OCI-LY7 (cell line): ENCODE data around the gene GGTLC1. TPM values are rescaled to one million over a fixed set of nuclear protein-coding genes. Genes with fewer than 3 reads are reported as not detected.

Experiments used
- BruUV-seq: library from RNA; stranded (reverse); fragments of 400-500 nt; replicated peaks from 2 replicates; lab custom pipeline; 2021; lab: Mats Ljungman, UMichigan
- CTCF ChIA-PET: fragments of 300-600 bp; sonication (Branson Sonifier 250); formaldehyde crosslinking; loops from one replicate; lab custom pipeline; 2022; ENCODE audit warnings: antibody characterized with exemption; ENCODE audit not compliant: unreplicated experiment; lab: Charles Lee
- POLR2A ChIA-PET: fragments of 300-600 bp; sonication (Branson Sonifier 250); formaldehyde crosslinking; loops from one replicate; lab custom pipeline; 2022; ENCODE audit warnings: antibody characterized with exemption; lab: Charles Lee
- DNase-seq: peaks from one replicate; pipeline ENCODE4 v3.0.0-alpha.2; 2015; ENCODE audit warnings: low spot score
- H2AFZ ChIP-seq: fragments of 200-600 bp; sonication (generic), shearing (Covaris generic); 2 replicates; pipeline ENCODE4 v1.6.1; 2014; ENCODE audit warnings: mild to moderate bottlenecking, antibody characterized with exemption, low read length, moderate library complexity
- H3K27ac ChIP-seq: fragments of 200-600 bp; sonication (generic); 2 replicates; pipeline ENCODE4 v1.5.1; 2014; ENCODE audit warnings: mixed run types, low read depth, mild to moderate bottlenecking, moderate library complexity, low read length, inconsistent platforms; ENCODE audit not compliant: poor library complexity, severe bottlenecking
- H3K36me3 ChIP-seq: fragments of 200-600 bp; sonication (generic); 2 replicates; pipeline ENCODE4 v1.6.1; 2014; ENCODE audit warnings: mild to moderate bottlenecking, antibody characterized with exemption, low read length, moderate library complexity, mixed read lengths; ENCODE audit not compliant: insufficient read depth
- H3K4me1 ChIP-seq: fragments of 200-600 bp; sonication (generic); 2 replicates; pipeline ENCODE4 v1.5.1; 2014; ENCODE audit warnings: mild to moderate bottlenecking, low read length; ENCODE audit not compliant: insufficient read depth, poor library complexity, severe bottlenecking
- H3K4me2 ChIP-seq: fragments of 200-600 bp; sonication (generic); 2 replicates; pipeline ENCODE4 v1.6.1; 2014; ENCODE audit warnings: mild to moderate bottlenecking, low read length
- H3K4me3 ChIP-seq: fragments of 200-600 bp; sonication (generic); 2 replicates; pipeline ENCODE4 v1.5.1; 2014; ENCODE audit warnings: mild to moderate bottlenecking, low read depth, low read length; ENCODE audit not compliant: poor library complexity, severe bottlenecking
- H3K79me2 ChIP-seq: fragments of 200-600 bp; sonication (generic); 2 replicates; pipeline ENCODE4 v1.6.1; 2016; ENCODE audit warnings: low read depth, mild to moderate bottlenecking, low read length, moderate library complexity, mixed read lengths; ENCODE audit not compliant: insufficient read depth
- H3K9me2 ChIP-seq: fragments of 200-600 bp; sonication (generic); 2 replicates; pipeline ENCODE4 v1.6.1; 2016; ENCODE audit warnings: mild to moderate bottlenecking, low read length, mixed read lengths; ENCODE audit not compliant: insufficient read depth
- H3K9me3 ChIP-seq: fragments of 200-600 bp; sonication (generic); 2 replicates; pipeline ENCODE4 v1.6.1; 2014; ENCODE audit warnings: mild to moderate bottlenecking, mixed run types, low read length, mixed read lengths
- H4K20me1 ChIP-seq: fragments of 200-600 bp; sonication (generic); 2 replicates; pipeline ENCODE4 v1.6.1; 2014; ENCODE audit warnings: mild to moderate bottlenecking, antibody characterized with exemption, low read length, moderate library complexity, mixed read lengths; ENCODE audit not compliant: insufficient read depth
- CTCF ChIP-seq: fragments of 200-600 bp; sonication (generic); conservative IDR thresholded peaks from 2 replicates; pipeline ENCODE4 v1.5.1; 2014; ENCODE audit warnings: mild to moderate bottlenecking, antibody characterized with exemption, low read length, moderate library complexity, mixed read lengths
- EZH2phosphoT487 ChIP-seq: fragments of 200-600 bp; sonication (generic); IDR thresholded peaks from 2 replicates; pipeline ENCODE4 v1.6.1; 2018; ENCODE audit warnings: low read depth, borderline replicate concordance, mild to moderate bottlenecking, mixed run types, antibody characterized with exemption, low read length, moderate library complexity, mixed read lengths
- intact Hi-C: fragments of 100-400 bp; cut with micrococcal nuclease; formaldehyde crosslinking; loops from one replicate; pipeline ENCODE4 v1.10.0; 2022; ENCODE audit not compliant: unreplicated experiment
- total RNA-seq, 2 experiments: library from RNA; depleted of rRNA in 1 of 2; stranded (reverse); fragments of >200 nt in 1 of 2; shearing (Covaris generic) in 1 of 2; gene quantifications; 2 replicates each; pipeline ENCODE4 v1.2.3, GENCODE V29; 2014 to 2022

Gene GGTLC1
- total RNA-seq, 2 experiments from 2014 or later, result not detected

- Histone ChIP-seq H3K9me2 (no peaks in the 10 kb centered on the region), H3K4me3 (no peak overlapping the region), H4K20me1 (no peaks in the 10 kb centered on the region), H2AFZ (no peak overlapping the region), H3K79me2 (no peaks in the 10 kb centered on the region), H3K4me1 (peaks cover 11% of the 10 kb centered on the region), H3K4me2 (peak overlapping the region; percentile 12; the same call in 1 of the 2 replicates), H3K9me3 (no peaks in the 10 kb centered on the region), H3K36me3 (no peaks in the 10 kb centered on the region), H3K27ac (no peak overlapping the region)
- ChIA-PET POLR2A (interaction anchor here (1.1 kb wide), 1 partner anchor 105 kb away, joined by 3 read pairs; no protein-coding TSS in a partner anchor), CTCF (no interaction called here)
- DNase-seq, result peak; percentile 58
- TF ChIP-seq EZH2phosphoT487, result no peak
- no peak for TF ChIP-seq CTCF
- intact Hi-C loops, result no loop called here
- no TSS peak for BruUV-seq
Observed at GRCh38 chr20:24001712-24002405, 13.3 kb upstream of the GGTLC1 start.

GRCh38 chr20:23998844-23999243 lies 10.3 kb upstream of the GGTLC1 start:
- Histone ChIP-seq H3K9me2 (no peaks in the 10 kb centered on the region), H2AFZ (no peak overlapping the region), H3K27ac (no peak overlapping the region), H4K20me1 (no peaks in the 10 kb centered on the region), H3K9me3 (no peaks in the 10 kb centered on the region), H3K4me1 (peaks cover 11% of the 10 kb centered on the region), H3K4me2 (no peak overlapping the region), H3K36me3 (no peaks in the 10 kb centered on the region), H3K4me3 (no peak overlapping the region), H3K79me2 (no peaks in the 10 kb centered on the region)
- DNase-seq, result no peak
- ChIA-PET POLR2A (no interaction called here), CTCF (no interaction called here)
- TF ChIP-seq CTCF (no peak), EZH2phosphoT487 (no peak)
- intact Hi-C loops, result loop anchor here (5.0 kb wide), 3 partner anchors 62 to 202 kb away; no protein-coding TSS in a partner anchor
- no TSS peak for BruUV-seq

- Histone ChIP-seq H3K4me3 (no peak overlapping the region), H2AFZ (no peak overlapping the region), H3K9me2 (no peaks in the 10 kb centered on the region), H3K9me3 (no peaks in the 10 kb centered on the region), H4K20me1 (no peaks in the 10 kb centered on the region), H3K79me2 (no peaks in the 10 kb centered on the region), H3K4me2 (no peak overlapping the region), H3K27ac (no peak overlapping the region), H3K4me1 (peaks cover 11% of the 10 kb centered on the region), H3K36me3 (no peaks in the 10 kb centered on the region)
- CTCF ChIA-PET, result no interaction called here
- no peak for TF ChIP-seq EZH2phosphoT487
- TF ChIP-seq CTCF, result no peak
- no peak for DNase-seq
- POLR2A ChIA-PET, result no interaction called here
- BruUV-seq, result no TSS peak
- intact Hi-C loops, result loop anchor here (5.0 kb wide), 3 partner anchors 61 to 201 kb away; no protein-coding TSS in a partner anchor
Observed at GRCh38 chr20:23998392-23998791, 9.8 kb upstream of the GGTLC1 start.
